Right lung (tissue), 5 donors: ENCODE data around the gene RTP3. TPM values are rescaled to one million over a fixed set of nuclear protein-coding genes. Genes with fewer than 3 reads are reported as not detected.

ENCODE experiments used
- DNase-seq, 2 donors: peaks; one replicate each; pipeline ENCODE4 v3.0.0-alpha.2; 2013
- polyA plus RNA-seq, 5 donors: library from polyadenylated mRNA; unstranded; fragments of 120-200 nt; gene quantifications; one replicate each; pipeline versions ENCODE4 v1.2.1 to v1.2.3, GENCODE V29; 2013; ENCODE audit warnings: inconsistent platforms in 1 of 5, low replicate concordance in 1 of 5; ENCODE audit not compliant: insufficient read length in 5 of 5, insufficient read depth in 1 of 5

RTP3 gene
- polyA plus RNA-seq, 5 donors = 0.12 TPM; not detected in 4

- no peak for DNase-seq
Measured at GRCh38 chr3:46468753-46469600, 28.8 kb upstream of the RTP3 start.

- no peak for DNase-seq
Measured at GRCh38 chr3:46469680-46470357, 28.0 kb upstream of the RTP3 start.

DNA sequence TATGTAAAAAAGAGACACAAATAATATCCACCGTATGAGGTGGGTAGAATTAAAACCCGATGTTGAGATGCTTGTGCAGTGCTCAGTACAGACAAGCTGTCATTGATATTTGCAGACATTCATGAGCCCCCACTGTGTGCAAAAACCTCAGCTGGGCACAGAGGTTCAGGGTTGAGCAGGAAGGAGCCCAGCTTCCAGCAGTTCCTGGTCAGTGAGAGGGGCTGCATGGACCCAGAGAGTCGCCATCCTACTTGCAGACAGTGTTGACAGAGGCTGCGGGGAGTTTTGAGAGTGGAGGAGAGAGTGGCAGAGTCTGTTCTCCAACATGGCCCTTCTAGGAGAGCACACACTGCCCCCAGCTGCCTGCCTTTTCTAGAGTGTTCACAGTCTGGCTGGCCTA lies 26.9 kb upstream of the RTP3 start:
- DNase-seq = no peak

DNA sequence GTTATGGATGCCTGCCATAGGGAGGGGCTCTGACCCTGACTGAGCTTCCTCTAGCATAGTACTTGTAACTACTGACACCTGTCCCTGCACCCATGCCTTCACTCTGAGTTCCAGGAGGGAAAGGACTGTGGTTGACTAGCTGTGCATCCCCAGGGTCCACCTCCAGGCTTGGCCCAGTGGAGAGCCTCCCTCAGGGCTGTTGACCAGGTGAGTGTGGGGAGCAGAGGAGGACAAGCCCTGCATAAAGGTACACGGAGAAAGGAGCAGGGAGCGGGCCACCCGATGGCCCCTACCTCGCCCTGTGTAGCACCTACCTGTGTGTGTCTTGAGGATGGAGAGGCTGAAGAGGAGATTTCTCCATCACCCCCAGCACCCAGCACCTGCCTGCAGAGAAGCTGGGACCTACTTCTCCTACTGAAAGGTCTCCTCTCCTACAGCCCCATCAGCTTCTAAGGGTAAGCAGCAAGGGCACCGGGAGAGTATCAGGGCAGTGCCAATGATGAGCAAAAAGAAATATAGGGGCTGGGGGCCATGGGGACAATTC lies 26.3 kb upstream of the RTP3 start:
- DNase-seq = no peak

DNA sequence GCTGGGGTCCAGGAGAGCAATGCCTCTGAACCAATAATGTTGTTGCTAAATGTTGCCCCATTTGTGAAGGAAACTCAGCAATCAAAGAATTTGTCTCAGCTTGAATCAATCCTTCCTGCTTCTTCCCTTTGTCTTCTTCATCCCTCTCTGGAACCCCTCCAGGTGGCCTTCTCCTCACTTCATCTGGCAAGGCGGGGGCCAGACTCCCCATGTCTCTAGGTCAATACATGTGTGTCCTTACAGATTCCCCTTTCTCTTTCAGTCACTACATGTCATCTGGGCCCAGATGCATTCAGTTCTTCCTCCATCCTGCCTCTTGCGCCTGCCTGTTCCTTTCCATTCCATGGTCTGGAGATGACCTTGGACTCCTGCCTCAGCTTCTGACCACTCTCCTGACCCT lies 25.0 kb upstream of the RTP3 start:
- DNase-seq = no peak

DNA sequence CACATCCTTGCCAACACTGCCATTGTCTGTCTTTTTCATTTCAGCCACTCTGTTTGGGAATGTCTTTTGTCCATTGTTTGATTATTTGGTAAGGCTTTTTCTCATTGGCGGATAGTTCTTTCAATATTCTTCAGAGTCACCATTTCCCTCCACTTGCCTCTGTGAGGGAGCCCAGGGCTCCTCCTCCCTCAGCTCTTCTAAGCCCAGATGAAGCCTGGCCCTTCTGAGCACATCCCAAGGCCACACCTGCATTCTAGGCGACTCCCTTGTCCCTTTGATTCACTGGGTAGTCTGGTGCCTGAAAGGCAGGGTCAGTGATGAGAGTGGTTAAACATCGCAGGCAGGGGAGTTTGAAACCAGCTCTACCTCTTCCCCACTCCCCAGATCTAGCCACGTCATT lies 20.6 kb upstream of the RTP3 start:
- no peak for DNase-seq

DNA sequence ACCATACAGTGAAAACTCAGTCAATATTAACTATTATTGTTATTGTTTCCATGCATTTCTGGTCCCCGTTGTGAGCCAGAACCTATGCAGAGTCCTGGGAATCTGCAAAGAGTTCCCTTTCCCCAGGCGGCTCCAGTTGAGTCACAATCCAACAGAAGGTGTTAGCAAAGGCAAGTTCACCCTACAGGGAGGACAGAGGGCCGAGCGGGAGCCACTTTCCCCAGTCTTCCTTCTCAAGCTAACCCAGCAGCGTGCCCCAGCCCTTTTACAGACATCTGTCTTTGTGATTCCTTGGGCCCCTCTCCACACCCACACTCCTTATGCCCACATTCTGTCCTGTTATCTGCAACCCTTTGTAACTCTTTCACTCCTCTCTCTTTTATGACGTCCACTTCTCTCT lies 20.0 kb upstream of the RTP3 start:
- no peak for DNase-seq

DNA sequence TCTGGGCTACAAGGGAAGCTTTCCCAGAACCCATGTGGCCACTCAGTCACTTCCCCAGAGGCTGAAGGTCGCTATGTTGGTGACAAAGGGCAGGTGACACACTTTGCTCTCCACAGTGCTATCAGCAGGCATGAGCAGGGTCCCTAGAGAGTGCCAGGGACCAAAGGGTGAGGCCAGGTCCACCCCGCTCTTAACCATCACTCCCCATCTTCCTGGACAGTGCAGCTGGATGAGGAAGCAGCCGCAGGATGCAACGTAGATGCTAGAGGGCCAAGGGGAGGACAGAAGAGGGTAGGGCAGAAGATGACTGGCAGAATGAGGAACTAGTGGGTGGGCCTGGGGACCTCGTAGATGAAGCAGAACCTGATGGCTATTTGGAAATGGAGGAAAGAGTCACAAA lies 19.4 kb upstream of the RTP3 start:
- no peak for DNase-seq

DNA sequence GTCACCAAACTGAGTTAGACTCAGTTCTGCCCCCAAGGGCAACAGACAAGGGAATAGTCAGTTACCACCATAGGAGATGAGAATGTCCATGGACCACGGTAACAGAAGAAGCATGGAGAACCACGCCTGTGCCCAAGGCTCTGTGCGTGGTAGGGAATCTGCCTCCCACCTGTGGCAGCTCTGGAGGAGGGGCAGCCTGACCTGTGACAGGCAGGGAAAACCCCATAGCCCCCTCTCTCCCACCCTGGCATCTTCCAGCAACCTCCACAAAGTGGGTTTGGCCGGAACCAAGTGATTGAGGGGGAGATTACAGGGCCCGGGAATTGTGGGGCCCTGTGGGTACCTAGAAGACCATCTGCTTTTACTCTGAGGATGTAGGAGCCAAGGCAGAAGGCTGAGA lies 18.8 kb upstream of the RTP3 start:
- no peak for DNase-seq

GRCh38 chr3:46479696-46480095 lies 18.1 kb upstream of the RTP3 start:
- DNase-seq = no peak

DNA sequence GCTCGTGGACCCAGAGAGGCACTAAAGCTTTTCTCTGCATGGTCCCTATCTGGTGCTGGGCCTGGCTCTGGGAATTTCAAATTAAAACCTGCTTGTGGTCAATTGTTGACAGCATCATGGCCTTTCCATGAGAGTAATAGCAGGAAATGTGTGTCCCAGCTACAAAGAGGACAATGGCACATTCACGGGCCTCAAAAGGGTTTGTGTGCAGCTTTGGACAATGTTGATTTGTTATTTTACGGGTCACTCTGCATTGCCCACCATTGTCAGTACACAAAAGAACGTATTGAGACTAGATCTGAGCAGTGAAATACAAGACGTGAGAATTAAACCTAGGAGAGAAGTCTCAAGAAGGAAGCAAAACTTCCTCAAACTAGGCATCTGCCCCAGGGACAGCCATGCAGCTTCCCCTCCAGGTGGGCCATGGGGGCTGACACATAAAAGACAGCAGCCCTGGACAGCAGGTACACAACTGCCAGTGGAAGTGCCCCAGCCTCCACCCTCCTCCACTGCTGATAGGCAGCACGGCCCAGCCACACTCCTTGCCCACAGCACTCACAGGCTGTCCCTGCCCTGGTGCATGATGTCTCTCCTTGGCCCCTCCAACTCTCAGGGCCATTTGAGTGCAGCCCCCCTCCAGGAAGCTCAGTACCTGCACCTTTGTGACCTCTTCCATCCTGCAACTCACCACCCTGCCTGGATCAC lies 17.1 kb upstream of the RTP3 start:
- no peak for DNase-seq

- DNase-seq = no peak
Measured at GRCh38 chr3:46481636-46482035, 16.1 kb upstream of the RTP3 start.

- no peak for DNase-seq
Measured at GRCh38 chr3:46482632-46483350, 15.0 kb upstream of the RTP3 start.

- DNase-seq = no peak
Measured at GRCh38 chr3:46483825-46484224, 14.0 kb upstream of the RTP3 start.

GRCh38 chr3:46484388-46484787 lies 13.4 kb upstream of the RTP3 start:
- DNase-seq = no peak

DNA sequence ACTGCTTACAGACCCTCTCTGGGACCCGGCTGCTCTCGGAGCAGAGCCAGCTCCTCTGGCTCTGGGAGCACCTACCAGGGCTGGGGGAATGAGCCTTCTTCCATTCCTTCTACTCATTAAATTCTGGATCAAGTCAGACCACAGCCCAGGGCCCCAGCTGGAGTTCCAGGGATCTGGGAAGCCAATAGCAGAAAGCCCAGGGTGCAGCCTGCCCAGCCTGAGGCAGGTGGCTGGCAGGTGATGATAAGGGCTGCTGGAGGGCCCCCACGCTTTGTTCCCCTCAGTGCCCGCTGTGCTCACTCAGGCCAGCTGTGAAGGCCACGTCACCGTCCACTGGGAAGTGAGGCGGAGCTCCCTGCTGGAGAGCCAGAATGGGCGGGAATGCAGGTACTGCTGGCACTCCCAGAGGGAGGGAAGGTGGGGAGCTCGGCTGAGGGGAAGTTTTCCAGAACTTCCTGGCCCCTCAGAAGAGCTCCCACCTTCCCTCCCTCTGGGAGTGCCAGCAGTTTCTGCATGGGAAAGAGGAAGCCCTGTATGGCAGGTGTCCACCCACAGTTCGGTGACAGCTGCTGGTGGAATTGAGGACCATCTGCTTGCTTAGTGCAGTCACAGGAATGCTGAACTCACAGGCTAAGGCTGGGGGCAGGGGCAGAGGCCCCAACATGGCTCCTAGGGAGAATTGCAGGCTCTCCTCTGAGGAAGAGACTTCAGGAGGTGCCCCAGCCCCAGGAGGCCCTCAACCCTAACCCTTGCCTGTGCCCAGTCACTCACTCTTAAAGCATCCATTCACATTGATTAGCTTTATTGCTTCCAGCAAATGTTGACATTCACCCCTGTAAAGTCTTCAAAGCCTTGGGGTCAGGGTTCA lies 12.6 kb upstream of the RTP3 start:
- peak; percentile 30 to 42 for DNase-seq

- no peak for DNase-seq
Measured at GRCh38 chr3:46485779-46486175, 12.0 kb upstream of the RTP3 start.

GRCh38 chr3:46488735-46489361 lies 8.9 kb upstream of the RTP3 start:
- peak; percentile 76 to 83 for DNase-seq

- DNase-seq = no peak
Measured at GRCh38 chr3:46489381-46489780, 8.4 kb upstream of the RTP3 start.

GRCh38 chr3:46489875-46490274 lies 7.9 kb upstream of the RTP3 start:
- DNase-seq = no peak
